Fibroblast of lung (primary cell): ENCODE data around the gene CRHR1. TPM values are rescaled to one million over a fixed set of nuclear protein-coding genes. Genes with fewer than 3 reads are reported as not detected.

Experiments used
- DNase-seq, 2 donors: peaks; one replicate each; pipeline versions ENCODE4 v3.0.0 to v3.0.0-alpha.2; 2010; ENCODE audit warnings: low read depth in 2 of 2
- H2AFZ ChIP-seq: 2 replicates; pipeline ENCODE4 v1.5.1; 2012; ENCODE audit warnings: low read length, control low read depth, inconsistent platforms
- H3K27ac ChIP-seq: 2 replicates; pipeline ENCODE4 v1.5.1; 2011; ENCODE audit warnings: low read length, control low read depth; ENCODE audit not compliant: insufficient read depth
- H3K27me3 ChIP-seq: 2 replicates; pipeline ENCODE4 v1.5.1; 2011; ENCODE audit warnings: mild to moderate bottlenecking, low read length; ENCODE audit not compliant: control insufficient read depth, insufficient read depth
- H3K36me3 ChIP-seq: 2 replicates; pipeline ENCODE4 v1.5.1; 2011; ENCODE audit warnings: low read length; ENCODE audit not compliant: control insufficient read depth, insufficient read depth
- H3K4me1 ChIP-seq: 2 replicates; pipeline ENCODE4 v1.5.1; 2011; ENCODE audit warnings: low read length; ENCODE audit not compliant: control insufficient read depth, insufficient read depth; ENCODE audit errors: extremely low read depth
- H3K4me2 ChIP-seq: 2 replicates; pipeline ENCODE4 v1.5.1; 2011; ENCODE audit warnings: low read length, control low read depth; ENCODE audit not compliant: insufficient read depth; ENCODE audit errors: extremely low read depth
- H3K4me3 ChIP-seq, 4 experiments: fragments of 200-600 bp in 1 of 4; sonication (generic) in 1 of 4; replicated peaks in 1 of 4; 2 replicates each; pipeline ENCODE4 v1.5.1; 2011 to 2016; ENCODE audit warnings: low read length in 4 of 4, low read depth in 3 of 4, mild to moderate bottlenecking in 3 of 4, control low read depth in 2 of 4, inconsistent platforms in 1 of 4, mixed read lengths in 1 of 4; ENCODE audit not compliant: insufficient read depth in 1 of 4; ENCODE audit errors: control extremely low read depth in 1 of 4
- H3K79me2 ChIP-seq: 2 replicates; pipeline ENCODE4 v1.5.1; 2012; ENCODE audit warnings: mild to moderate bottlenecking, low read length, inconsistent platforms; ENCODE audit not compliant: control insufficient read depth, insufficient read depth
- H3K9ac ChIP-seq: 2 replicates; pipeline ENCODE4 v1.5.1; 2011; ENCODE audit warnings: mild to moderate bottlenecking, low read length, control low read depth; ENCODE audit not compliant: insufficient read depth
- H3K9me3 ChIP-seq: 2 replicates; pipeline ENCODE4 v1.5.1; 2012; ENCODE audit warnings: low read depth, low read length; ENCODE audit not compliant: control insufficient read depth, insufficient read depth
- H4K20me1 ChIP-seq: 2 replicates; pipeline ENCODE4 v1.5.1; 2011; ENCODE audit warnings: low read length; ENCODE audit not compliant: control insufficient read depth, insufficient read depth; ENCODE audit errors: extremely low read depth
- EZH2 ChIP-seq: IDR thresholded peaks from 2 replicates; pipeline ENCODE4 v1.5.1; 2012; ENCODE audit warnings: low read length, control low read depth, mild to moderate bottlenecking; ENCODE audit errors: missing control alignments
- polyA plus RNA-seq, 2 donors: library from polyadenylated mRNA; depleted of rRNA in 1 of 2; stranded (reverse) in 1 of 2; unstranded in 1 of 2; fragments of >200 nt; gene quantifications; 2 replicates each; pipeline ENCODE4 v1.2.1, GENCODE V29; 2011 to 2012; ENCODE audit warnings: missing spikeins in 1 of 2
- total RNA-seq: library from RNA; depleted of rRNA; stranded (reverse); fragments of >200 nt; gene quantifications from 2 replicates; pipeline ENCODE4 v1.2.1, GENCODE V29; 2014
- TF ChIP-seq, protein P1 (sequence below), 2 donors: IDR thresholded peaks in 1 of 2; conservative IDR thresholded peaks in 1 of 2; 1 replicate in 1 of 2; 2 replicates in 1 of 2; pipeline ENCODE4 v1.5.1; 2011 to 2012; ENCODE audit warnings: low read length in 2 of 2, control low read depth in 1 of 2, inconsistent platforms in 1 of 2, low read depth in 1 of 2, mild to moderate bottlenecking in 1 of 2

The CRHR1 gene
- total and polyA plus RNA-seq, 2 donors (not counting 1 experiment from before 2014, with no cell fraction given): not detected

DNA sequence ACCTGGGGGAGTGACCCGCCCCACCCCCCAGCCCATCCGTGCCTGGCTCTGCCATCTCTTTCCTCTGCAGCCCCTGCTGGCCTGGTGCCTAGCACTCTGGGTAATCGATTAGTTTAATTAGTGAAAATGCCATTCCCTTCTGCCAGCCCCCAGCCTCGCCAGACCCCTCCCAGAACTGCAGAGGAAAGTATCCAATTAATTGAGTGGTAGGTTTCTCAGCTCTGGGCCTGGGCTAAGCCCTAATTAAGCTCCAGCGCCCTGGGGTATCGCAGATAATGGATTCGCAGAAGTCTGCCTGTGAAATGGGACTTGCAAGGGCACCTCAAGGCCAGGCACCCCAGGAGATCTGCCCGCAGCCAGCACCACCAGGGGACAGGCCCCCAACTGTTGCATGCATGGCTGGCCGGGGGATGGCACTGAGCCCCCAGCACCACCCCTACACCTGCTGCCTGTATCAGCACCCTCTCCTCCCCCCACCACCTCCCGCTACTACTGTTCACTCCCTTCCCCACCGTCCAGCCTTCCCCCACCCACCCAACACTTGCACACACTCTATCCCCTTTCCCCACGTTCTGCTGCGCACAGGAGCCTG, 40.9 kb downstream of the CRHR1 start:
- TF ChIP-seq, protein P1, sequence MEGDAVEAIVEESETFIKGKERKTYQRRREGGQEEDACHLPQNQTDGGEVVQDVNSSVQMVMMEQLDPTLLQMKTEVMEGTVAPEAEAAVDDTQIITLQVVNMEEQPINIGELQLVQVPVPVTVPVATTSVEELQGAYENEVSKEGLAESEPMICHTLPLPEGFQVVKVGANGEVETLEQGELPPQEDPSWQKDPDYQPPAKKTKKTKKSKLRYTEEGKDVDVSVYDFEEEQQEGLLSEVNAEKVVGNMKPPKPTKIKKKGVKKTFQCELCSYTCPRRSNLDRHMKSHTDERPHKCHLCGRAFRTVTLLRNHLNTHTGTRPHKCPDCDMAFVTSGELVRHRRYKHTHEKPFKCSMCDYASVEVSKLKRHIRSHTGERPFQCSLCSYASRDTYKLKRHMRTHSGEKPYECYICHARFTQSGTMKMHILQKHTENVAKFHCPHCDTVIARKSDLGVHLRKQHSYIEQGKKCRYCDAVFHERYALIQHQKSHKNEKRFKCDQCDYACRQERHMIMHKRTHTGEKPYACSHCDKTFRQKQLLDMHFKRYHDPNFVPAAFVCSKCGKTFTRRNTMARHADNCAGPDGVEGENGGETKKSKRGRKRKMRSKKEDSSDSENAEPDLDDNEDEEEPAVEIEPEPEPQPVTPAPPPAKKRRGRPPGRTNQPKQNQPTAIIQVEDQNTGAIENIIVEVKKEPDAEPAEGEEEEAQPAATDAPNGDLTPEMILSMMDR (conservative IDR thresholded peaks at IDR 0.05 in 1 of 2, IDR thresholded peaks at IDR 0.05 in 1 of 2; ENCODE audit: low read depth in 1 of 2, low read length in 2 of 2): no peak
- no peak for TF ChIP-seq EZH2
- no peaks in the 10 kb centered on the region for H3K79me2 ChIP-seq
- H3K4me1 ChIP-seq: no peaks in the 10 kb centered on the region
- H3K4me3 ChIP-seq: no peak overlapping the region
- no peak for DNase-seq
- H4K20me1 ChIP-seq: no peaks in the 10 kb centered on the region
- no peak overlapping the region for H2AFZ ChIP-seq
- no peak overlapping the region for H3K9ac ChIP-seq
- H3K4me2 ChIP-seq: no peak overlapping the region
- no peaks in the 10 kb centered on the region for H3K9me3 ChIP-seq
- H3K27me3 ChIP-seq: no peaks in the 10 kb centered on the region
- no peak overlapping the region for H3K27ac ChIP-seq
- H3K36me3 ChIP-seq: no peaks in the 10 kb centered on the region

- H3K27me3 ChIP-seq: no peaks in the 10 kb centered on the region
- H3K9ac ChIP-seq: no peak overlapping the region
- H3K9me3 ChIP-seq: no peaks in the 10 kb centered on the region
- no peak for DNase-seq
- H4K20me1 ChIP-seq: no peaks in the 10 kb centered on the region
- no peaks in the 10 kb centered on the region for H3K79me2 ChIP-seq
- no peak overlapping the region for H3K4me2 ChIP-seq
- no peak overlapping the region for H3K27ac ChIP-seq
- H3K36me3 ChIP-seq: no peaks in the 10 kb centered on the region
- TF ChIP-seq, protein P1 (conservative IDR thresholded peaks at IDR 0.05 in 1 of 2, IDR thresholded peaks at IDR 0.05 in 1 of 2; ENCODE audit: low read depth in 1 of 2, low read length in 2 of 2): no peak
- no peak for TF ChIP-seq EZH2
- no peak overlapping the region for H2AFZ ChIP-seq
- no peak overlapping the region for H3K4me3 ChIP-seq
- H3K4me1 ChIP-seq: no peaks in the 10 kb centered on the region
Measured at GRCh38 chr17:45825792-45826191, 41.7 kb downstream of the CRHR1 start.

GRCh38 chr17:45826919-45827588, 42.9 kb downstream of the CRHR1 start:
- Histone ChIP-seq H3K9ac (no peak overlapping the region), H3K27me3 (no peaks in the 10 kb centered on the region), H3K4me1 (no peaks in the 10 kb centered on the region), H3K27ac (no peak overlapping the region), H3K4me3 (no peak overlapping the region), H3K79me2 (no peaks in the 10 kb centered on the region), H2AFZ (no peak overlapping the region), H4K20me1 (no peaks in the 10 kb centered on the region), H3K9me3 (no peaks in the 10 kb centered on the region), H3K36me3 (no peaks in the 10 kb centered on the region), H3K4me2 (no peak overlapping the region)
- no peak for DNase-seq
- TF ChIP-seq, protein P1 (conservative IDR thresholded peaks at IDR 0.05 in 1 of 2, IDR thresholded peaks at IDR 0.05 in 1 of 2; ENCODE audit: low read depth in 1 of 2, low read length in 2 of 2): no peak
- TF ChIP-seq EZH2: no peak
